ENCODE data around the gene KASH5. TPM values are rescaled to one million over a fixed set of nuclear protein-coding genes. Genes with fewer than 3 reads are reported as not detected.
A peak's percentile ranks its signal among the peaks of the same experiment; 100 is the strongest.

KASH5 gene
- total and polyA plus RNA-seq, 2 of the 13 experiments (the other 11 are each of a cell fraction or from before 2014, with no cell fraction given): not detected

DNA sequence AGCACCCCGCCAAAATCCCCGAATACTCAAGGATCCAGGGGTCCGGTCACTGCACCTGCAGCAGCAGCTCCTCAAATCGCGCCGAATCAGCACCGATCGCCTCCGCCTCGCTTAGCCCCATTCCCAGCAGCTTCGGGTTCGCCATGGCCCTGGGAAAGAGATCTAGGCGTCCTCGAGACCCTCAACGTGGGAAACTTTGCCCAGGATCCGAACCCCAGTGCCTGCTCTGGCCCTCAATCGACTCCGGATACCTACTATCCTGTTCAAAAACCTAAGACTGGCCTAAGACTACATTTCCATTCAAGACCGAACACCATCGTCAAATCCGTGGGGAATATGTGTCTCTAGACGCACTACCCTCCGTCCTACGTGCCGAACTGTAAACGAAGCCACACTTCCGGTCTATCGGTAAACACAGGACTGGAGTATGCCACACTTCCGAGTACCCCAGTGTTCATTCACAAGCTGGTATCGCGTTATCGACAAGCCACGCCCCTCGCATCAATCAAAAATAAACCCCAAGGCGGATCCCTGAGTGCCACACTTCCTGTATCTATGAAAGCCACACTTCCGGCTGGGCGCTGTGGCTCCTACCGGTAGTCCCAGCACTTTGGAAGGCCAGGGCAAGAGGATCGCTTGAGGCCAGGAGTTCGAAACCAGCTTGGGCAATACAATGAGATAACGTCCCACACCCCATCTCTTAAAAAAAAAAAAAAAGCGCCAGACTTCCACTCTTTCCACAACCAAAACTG, 63.6 kb downstream of the KASH5 start, which contains the start of gene PIH1D1 (continued):
- TF ChIP-seq, protein P1, sequence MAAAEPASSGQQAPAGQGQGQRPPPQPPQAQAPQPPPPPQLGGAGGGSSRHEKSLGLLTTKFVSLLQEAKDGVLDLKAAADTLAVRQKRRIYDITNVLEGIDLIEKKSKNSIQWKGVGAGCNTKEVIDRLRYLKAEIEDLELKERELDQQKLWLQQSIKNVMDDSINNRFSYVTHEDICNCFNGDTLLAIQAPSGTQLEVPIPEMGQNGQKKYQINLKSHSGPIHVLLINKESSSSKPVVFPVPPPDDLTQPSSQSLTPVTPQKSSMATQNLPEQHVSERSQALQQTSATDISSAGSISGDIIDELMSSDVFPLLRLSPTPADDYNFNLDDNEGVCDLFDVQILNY (CRISPR knock-in tag; conservative IDR thresholded peaks at IDR 0.05): no peak
- TF ChIP-seq ZNF703 (CRISPR knock-in tag; IDR thresholded peaks at IDR 0.05; ENCODE audit: borderline replicate concordance) (no peak), RARA (CRISPR knock-in tag; IDR thresholded peaks at IDR 0.05) (0 out of 2 replicates have a peak, but pooled peaks have one; percentile 9), RARG (CRISPR knock-in tag; IDR thresholded peaks at IDR 0.05; ENCODE audit: low read depth) (no peak), MZF1 (CRISPR knock-in tag; IDR thresholded peaks at IDR 0.05; ENCODE audit: borderline replicate concordance) (no peak), EHMT2 (IDR thresholded peaks at IDR 0.05; ENCODE audit: borderline replicate concordance, low read depth, low read length) (no peak), ZNF780A (CRISPR knock-in tag; IDR thresholded peaks at IDR 0.05) (no peak), PHF5A (CRISPR knock-in tag; IDR thresholded peaks at IDR 0.05; ENCODE audit: low read depth, unreplicated experiment) (no peak)
- TF ChIP-seq, protein P2, sequence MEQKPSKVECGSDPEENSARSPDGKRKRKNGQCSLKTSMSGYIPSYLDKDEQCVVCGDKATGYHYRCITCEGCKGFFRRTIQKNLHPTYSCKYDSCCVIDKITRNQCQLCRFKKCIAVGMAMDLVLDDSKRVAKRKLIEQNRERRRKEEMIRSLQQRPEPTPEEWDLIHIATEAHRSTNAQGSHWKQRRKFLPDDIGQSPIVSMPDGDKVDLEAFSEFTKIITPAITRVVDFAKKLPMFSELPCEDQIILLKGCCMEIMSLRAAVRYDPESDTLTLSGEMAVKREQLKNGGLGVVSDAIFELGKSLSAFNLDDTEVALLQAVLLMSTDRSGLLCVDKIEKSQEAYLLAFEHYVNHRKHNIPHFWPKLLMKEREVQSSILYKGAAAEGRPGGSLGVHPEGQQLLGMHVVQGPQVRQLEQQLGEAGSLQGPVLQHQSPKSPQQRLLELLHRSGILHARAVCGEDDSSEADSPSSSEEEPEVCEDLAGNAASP (CRISPR knock-in tag; IDR thresholded peaks at IDR 0.05; ENCODE audit: borderline replicate concordance): no peak
- TF ChIP-seq, protein P3, sequence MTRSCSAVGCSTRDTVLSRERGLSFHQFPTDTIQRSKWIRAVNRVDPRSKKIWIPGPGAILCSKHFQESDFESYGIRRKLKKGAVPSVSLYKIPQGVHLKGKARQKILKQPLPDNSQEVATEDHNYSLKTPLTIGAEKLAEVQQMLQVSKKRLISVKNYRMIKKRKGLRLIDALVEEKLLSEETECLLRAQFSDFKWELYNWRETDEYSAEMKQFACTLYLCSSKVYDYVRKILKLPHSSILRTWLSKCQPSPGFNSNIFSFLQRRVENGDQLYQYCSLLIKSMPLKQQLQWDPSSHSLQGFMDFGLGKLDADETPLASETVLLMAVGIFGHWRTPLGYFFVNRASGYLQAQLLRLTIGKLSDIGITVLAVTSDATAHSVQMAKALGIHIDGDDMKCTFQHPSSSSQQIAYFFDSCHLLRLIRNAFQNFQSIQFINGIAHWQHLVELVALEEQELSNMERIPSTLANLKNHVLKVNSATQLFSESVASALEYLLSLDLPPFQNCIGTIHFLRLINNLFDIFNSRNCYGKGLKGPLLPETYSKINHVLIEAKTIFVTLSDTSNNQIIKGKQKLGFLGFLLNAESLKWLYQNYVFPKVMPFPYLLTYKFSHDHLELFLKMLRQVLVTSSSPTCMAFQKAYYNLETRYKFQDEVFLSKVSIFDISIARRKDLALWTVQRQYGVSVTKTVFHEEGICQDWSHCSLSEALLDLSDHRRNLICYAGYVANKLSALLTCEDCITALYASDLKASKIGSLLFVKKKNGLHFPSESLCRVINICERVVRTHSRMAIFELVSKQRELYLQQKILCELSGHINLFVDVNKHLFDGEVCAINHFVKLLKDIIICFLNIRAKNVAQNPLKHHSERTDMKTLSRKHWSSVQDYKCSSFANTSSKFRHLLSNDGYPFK (CRISPR knock-in tag; IDR thresholded peaks at IDR 0.05; ENCODE audit: borderline replicate concordance): peak; percentile 82; the same call in 1 of the 2 replicates
- TF ChIP-seq, protein P4, sequence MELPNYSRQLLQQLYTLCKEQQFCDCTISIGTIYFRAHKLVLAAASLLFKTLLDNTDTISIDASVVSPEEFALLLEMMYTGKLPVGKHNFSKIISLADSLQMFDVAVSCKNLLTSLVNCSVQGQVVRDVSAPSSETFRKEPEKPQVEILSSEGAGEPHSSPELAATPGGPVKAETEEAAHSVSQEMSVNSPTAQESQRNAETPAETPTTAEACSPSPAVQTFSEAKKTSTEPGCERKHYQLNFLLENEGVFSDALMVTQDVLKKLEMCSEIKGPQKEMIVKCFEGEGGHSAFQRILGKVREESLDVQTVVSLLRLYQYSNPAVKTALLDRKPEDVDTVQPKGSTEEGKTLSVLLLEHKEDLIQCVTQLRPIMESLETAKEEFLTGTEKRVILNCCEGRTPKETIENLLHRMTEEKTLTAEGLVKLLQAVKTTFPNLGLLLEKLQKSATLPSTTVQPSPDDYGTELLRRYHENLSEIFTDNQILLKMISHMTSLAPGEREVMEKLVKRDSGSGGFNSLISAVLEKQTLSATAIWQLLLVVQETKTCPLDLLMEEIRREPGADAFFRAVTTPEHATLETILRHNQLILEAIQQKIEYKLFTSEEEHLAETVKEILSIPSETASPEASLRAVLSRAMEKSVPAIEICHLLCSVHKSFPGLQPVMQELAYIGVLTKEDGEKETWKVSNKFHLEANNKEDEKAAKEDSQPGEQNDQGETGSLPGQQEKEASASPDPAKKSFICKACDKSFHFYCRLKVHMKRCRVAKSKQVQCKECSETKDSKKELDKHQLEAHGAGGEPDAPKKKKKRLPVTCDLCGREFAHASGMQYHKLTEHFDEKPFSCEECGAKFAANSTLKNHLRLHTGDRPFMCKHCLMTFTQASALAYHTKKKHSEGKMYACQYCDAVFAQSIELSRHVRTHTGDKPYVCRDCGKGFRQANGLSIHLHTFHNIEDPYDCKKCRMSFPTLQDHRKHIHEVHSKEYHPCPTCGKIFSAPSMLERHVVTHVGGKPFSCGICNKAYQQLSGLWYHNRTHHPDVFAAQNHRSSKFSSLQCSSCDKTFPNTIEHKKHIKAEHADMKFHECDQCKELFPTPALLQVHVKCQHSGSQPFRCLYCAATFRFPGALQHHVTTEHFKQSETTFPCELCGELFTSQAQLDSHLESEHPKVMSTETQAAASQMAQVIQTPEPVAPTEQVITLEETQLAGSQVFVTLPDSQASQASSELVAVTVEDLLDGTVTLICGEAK (IDR thresholded peaks at IDR 0.05): peak; percentile 86
- TF ChIP-seq, protein P4 (CRISPR knock-in tag; IDR thresholded peaks at IDR 0.05): no peak; the same call in 1 of the 2 replicates

Measured in HepG2 (cell line).